GM19324 (cell line): ENCODE data around the gene ZNF155.
"Not testable (repeated sequence)": the region's sequence is repeated elsewhere in the genome, so short reads cannot be mapped to it uniquely, and the experiment has no call there.

Experiments
- ATAC-seq: cut with Tn5 transposase; IDR thresholded peaks from one replicate; pipeline ENCODE4 v1.9.1; 2021; ENCODE audit warnings: mild to moderate bottlenecking, moderate library complexity; ENCODE audit not compliant: unreplicated experiment, low FRiP score

The ZNF155 gene

GRCh38 chr19:43983912-43984686 lies at the start of gene ZNF155:
TSS of gene ZNF155 (plus strand) at chr19:43984188. CDS start at chr19:43988544, 4,356 bp downstream.
- ATAC-seq, result peak; percentile 90

- peak; percentile 96 for ATAC-seq
Observed at GRCh38 chr19:43934985-43935708, 48.8 kb upstream of the ZNF155 start, which contains the start of gene ZNF45. TSS of gene ZNF45 (minus strand) at chr19:43935282. CDS start at chr19:43922185, 13,097 bp downstream.

- ATAC-seq, result no peak
Observed at GRCh38 chr19:43936188-43936587, 47.8 kb upstream of the ZNF155 start.

GRCh38 chr19:43939557-43940260 lies 44.3 kb upstream of the ZNF155 start:
- ATAC-seq, result no peak

GRCh38 chr19:43940719-43941118 lies 43.3 kb upstream of the ZNF155 start:
- ATAC-seq, result no peak

- no peak for ATAC-seq
Observed at GRCh38 chr19:43941209-43941608, 42.8 kb upstream of the ZNF155 start.

GRCh38 chr19:43947412-43947811 lies 36.6 kb upstream of the ZNF155 start:
- not testable (repeated sequence) for ATAC-seq

GRCh38 chr19:43949803-43950202 lies 34.2 kb upstream of the ZNF155 start:
- ATAC-seq, result not testable (repeated sequence)

GRCh38 chr19:43950834-43951645 lies 32.9 kb upstream of the ZNF155 start, which contains the start of gene ZNF221:
TSS of gene ZNF221 (plus strand) at chr19:43951228. CDS start at chr19:43962727, 11,499 bp downstream.
- peak; percentile 87 for ATAC-seq

- ATAC-seq, result no peak
Observed at GRCh38 chr19:43956827-43957226, 27.2 kb upstream of the ZNF155 start.

GRCh38 chr19:43957891-43958290 lies 26.1 kb upstream of the ZNF155 start:
- ATAC-seq, result no peak

- ATAC-seq, result no peak
Observed at GRCh38 chr19:43960411-43960810, 23.6 kb upstream of the ZNF155 start.

GRCh38 chr19:43966079-43966694 lies 17.8 kb upstream of the ZNF155 start:
- no peak for ATAC-seq

- no peak for ATAC-seq
Observed at GRCh38 chr19:43976732-43977131, 7.3 kb upstream of the ZNF155 start.

GRCh38 chr19:43983544-43983911 lies 460 bp upstream of the ZNF155 start:
- peak; percentile 24 for ATAC-seq

- peak; percentile 17 for ATAC-seq
Observed at GRCh38 chr19:43984687-43985000, 656 bp downstream of the ZNF155 start.

- no peak for ATAC-seq
Observed at GRCh38 chr19:43997631-43998290, 13.8 kb downstream of the ZNF155 start.

- ATAC-seq, result no peak
Observed at GRCh38 chr19:44002212-44002565, 18.2 kb downstream of the ZNF155 start.
